Hepatocyte (in vitro differentiated cells): ENCODE data around the gene PLVAP.

Experiments used
- EZH2 ChIP-seq: fragments of 200-600 bp; sonication (generic); IDR thresholded peaks from 2 replicates; pipeline ENCODE4 v1.6.1; 2016; ENCODE audit warnings: antibody characterized with exemption, mild to moderate bottlenecking, borderline replicate concordance
- EZH2phosphoT487 ChIP-seq: fragments of 200-600 bp; sonication (generic); IDR thresholded peaks from one replicate; pipeline ENCODE4 v1.6.1; 2018; ENCODE audit warnings: antibody characterized with exemption, mild to moderate bottlenecking, low read depth, moderate library complexity; ENCODE audit not compliant: unreplicated experiment, severe bottlenecking
- TF ChIP-seq, protein P1 (sequence below): fragments of 200-600 bp; sonication (generic); IDR thresholded peaks from 2 replicates; pipeline ENCODE4 v1.5.1; 2016; ENCODE audit warnings: antibody characterized with exemption, mild to moderate bottlenecking; ENCODE audit not compliant: poor library complexity

DNA sequence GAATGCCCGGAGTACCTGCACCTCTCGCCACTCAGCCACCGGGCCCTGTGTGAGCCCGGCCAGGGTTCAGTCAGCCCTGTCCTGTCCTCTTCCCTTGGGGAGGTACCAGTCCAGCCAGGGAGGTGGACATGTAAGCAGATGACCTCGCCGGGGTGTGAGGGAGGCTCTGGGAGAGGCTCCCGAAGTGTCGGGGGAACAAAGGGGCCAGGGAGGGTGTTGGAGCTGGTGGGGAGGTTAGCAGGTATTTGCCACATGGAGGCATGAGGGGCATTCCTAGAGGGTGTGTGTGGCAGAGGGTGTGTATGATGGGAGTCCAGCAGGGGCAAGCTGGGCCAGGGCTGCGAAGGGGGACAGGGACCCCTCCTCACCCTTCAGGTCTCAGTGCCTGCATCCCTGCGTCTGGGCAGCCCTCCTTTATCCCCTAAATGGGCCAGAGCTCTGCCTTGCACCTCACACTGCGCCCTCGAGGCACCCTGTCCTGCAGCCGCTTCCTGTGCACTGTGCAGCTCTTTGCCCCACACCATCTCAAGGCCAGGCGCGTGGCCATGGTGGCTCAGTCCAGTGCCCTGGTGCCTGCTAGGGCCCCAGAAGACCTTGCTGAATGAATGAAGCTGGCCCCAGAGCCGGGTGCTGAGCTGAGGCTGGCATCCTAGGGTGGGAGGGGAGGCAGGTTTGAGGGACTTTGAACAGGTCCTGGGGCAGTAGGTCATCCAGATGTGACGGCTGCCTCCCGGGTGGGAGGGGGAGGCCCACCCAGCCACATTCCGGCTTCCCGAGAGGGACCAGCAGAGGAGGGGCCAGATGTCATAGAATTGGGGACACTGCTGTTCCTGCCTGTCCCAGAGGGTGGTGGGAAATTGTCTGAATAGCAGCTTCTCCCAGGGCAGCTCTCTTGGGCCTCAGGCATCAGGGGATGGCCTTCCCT is 64.7 kb downstream of the PLVAP start:
- TF ChIP-seq, protein P1, sequence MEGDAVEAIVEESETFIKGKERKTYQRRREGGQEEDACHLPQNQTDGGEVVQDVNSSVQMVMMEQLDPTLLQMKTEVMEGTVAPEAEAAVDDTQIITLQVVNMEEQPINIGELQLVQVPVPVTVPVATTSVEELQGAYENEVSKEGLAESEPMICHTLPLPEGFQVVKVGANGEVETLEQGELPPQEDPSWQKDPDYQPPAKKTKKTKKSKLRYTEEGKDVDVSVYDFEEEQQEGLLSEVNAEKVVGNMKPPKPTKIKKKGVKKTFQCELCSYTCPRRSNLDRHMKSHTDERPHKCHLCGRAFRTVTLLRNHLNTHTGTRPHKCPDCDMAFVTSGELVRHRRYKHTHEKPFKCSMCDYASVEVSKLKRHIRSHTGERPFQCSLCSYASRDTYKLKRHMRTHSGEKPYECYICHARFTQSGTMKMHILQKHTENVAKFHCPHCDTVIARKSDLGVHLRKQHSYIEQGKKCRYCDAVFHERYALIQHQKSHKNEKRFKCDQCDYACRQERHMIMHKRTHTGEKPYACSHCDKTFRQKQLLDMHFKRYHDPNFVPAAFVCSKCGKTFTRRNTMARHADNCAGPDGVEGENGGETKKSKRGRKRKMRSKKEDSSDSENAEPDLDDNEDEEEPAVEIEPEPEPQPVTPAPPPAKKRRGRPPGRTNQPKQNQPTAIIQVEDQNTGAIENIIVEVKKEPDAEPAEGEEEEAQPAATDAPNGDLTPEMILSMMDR, result no peak
- TF ChIP-seq EZH2 (no peak), EZH2phosphoT487 (no peak)
